ENCODE measurements around the gene DISP3. TPM values are rescaled to one million over a fixed set of nuclear protein-coding genes. Genes with fewer than 3 reads are reported as not detected.

Gene DISP3
- total RNA-seq, 3 donors from 2014 or later (not counting 1 experiment from before 2014, with no cell fraction given): 0.24 to 0.68 (median 0.60) TPM

DNA sequence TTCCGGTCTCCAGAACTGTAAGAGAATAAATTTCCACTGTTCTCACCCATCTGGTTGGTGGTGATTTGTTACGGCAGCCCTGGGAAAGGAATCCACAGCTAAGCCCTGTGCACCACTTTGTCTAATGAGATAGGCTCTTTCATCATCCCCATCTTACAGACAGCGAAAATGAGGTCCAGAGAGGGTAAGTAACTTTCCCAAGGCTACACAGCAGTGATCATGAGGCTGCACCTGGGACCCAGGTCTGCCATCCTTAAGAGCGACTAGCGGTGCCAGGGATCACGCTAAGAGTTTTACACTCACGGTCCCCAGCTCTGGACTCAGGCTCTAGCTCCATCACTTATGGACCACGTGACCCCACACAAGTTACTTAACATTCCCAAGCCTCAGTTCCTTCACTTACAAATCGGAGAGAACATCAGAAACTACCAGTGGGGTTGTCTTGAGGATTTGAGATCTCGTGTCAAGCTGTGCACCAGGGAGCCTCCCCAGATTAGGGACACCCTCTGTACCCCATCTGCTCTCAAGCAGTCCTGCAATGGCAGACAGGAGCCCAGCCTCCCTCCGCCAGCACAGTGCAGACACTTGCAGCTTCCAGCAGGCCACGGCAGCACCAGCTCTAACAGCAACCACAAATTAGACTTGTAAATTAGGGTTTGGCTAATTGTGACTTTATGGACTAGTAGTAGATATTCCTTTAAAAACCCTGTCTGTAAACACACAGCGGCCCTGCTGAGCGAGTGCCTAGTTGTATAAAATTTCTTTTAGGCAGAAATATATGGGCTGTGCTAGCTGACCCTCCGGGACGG is 87.3 kb downstream of the DISP3 start:
- Mint-ChIP-seq H3K4me1 (no peaks in the 10 kb centered on the region), H3K4me3 (no peak overlapping the region), H3K9me3 (no peaks in the 10 kb centered on the region), H3K36me3 (no peaks in the 10 kb centered on the region), H3K27me3 (ENCODE audit: low read depth in 2 of 2) (peaks cover 7 to 14% of the 10 kb centered on the region in 2 donors), H3K27ac (no peak overlapping the region)
- H3K4me1 ChIP-seq (ENCODE audit: control insufficient read depth, insufficient read depth, low read length): no peaks in the 10 kb centered on the region
- H3K9me3 ChIP-seq (ENCODE audit: control insufficient read depth, insufficient read depth, low read length): no peaks in the 10 kb centered on the region
- H3K27ac ChIP-seq (ENCODE audit: low read length): no peak overlapping the region
- TF ChIP-seq, protein P1, sequence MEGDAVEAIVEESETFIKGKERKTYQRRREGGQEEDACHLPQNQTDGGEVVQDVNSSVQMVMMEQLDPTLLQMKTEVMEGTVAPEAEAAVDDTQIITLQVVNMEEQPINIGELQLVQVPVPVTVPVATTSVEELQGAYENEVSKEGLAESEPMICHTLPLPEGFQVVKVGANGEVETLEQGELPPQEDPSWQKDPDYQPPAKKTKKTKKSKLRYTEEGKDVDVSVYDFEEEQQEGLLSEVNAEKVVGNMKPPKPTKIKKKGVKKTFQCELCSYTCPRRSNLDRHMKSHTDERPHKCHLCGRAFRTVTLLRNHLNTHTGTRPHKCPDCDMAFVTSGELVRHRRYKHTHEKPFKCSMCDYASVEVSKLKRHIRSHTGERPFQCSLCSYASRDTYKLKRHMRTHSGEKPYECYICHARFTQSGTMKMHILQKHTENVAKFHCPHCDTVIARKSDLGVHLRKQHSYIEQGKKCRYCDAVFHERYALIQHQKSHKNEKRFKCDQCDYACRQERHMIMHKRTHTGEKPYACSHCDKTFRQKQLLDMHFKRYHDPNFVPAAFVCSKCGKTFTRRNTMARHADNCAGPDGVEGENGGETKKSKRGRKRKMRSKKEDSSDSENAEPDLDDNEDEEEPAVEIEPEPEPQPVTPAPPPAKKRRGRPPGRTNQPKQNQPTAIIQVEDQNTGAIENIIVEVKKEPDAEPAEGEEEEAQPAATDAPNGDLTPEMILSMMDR (IDR thresholded peaks at IDR 0.05): no peak
- H3K36me3 ChIP-seq (ENCODE audit: control insufficient read depth, insufficient read depth, low read length): no peaks in the 10 kb centered on the region
- no peak overlapping the region for H3K4me3 ChIP-seq (ENCODE audit: low read length)
- 89% methylated on average over 13 of the region's 16 CpGs for WGBS (ENCODE audit: insufficient coverage)
- DNase-seq (no peak), ATAC-seq (no peak)
- intact Hi-C loops (cut with micrococcal nuclease): no loop called here
- peaks cover 2% of the 10 kb centered on the region for H3K27me3 ChIP-seq (ENCODE audit: control insufficient read depth, insufficient read depth, low read length)

DNA sequence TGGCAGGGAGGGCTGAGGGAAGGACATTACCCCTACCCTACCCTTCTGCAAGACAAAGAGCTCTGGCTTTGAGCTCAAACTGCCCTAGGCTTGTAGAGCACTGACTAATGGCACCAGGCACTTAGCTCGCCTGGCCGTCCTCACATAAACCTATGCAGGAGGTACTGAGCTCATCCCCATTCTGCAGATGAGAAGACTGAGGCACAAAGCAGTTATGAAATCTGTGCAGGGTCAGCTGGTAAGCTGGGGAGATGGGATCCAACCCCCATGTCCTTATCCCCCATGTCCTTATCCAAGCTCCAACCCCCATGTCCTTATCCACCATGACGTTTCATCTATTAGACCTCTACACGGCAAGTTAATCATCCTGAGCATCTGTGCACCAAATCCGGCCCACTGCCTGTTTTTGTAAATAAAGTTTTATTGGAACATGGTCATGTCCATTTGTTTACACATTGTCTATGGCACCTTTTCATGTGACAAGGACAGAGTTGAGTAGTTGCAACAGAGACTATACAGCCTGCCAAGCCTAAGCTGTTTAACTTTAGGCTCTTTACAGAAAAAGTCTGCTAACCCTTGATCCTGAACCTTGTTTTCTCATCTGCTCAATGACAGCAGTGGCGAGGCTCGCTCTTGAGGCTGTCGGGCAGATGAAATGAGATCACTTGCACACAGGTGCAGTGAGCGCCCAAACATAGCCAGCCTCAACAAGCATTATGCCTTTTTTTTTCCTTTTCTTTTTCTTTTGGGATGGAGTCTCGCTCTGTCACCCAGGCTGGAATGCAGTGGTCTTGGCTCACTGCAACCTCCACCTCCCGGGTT is 88.5 kb downstream of the DISP3 start:
- 91% methylated on average over 11 of the region's 11 CpGs for WGBS (ENCODE audit: insufficient coverage)
- ATAC-seq (no peak), DNase-seq (no peak)
- Mint-ChIP-seq H3K27ac (no peak overlapping the region), H3K4me1 (no peaks in the 10 kb centered on the region), H3K9me3 (no peaks in the 10 kb centered on the region), H3K4me3 (no peak overlapping the region), H3K36me3 (no peaks in the 10 kb centered on the region), H3K27me3 (ENCODE audit: low read depth in 2 of 2) (peaks cover 7 to 8% of the 10 kb centered on the region in 2 donors)
- TF ChIP-seq, protein P1 (IDR thresholded peaks at IDR 0.05): no peak
- Histone ChIP-seq H3K27ac (ENCODE audit: low read length) (no peak overlapping the region), H3K9me3 (ENCODE audit: control insufficient read depth, insufficient read depth, low read length) (no peaks in the 10 kb centered on the region), H3K27me3 (ENCODE audit: control insufficient read depth, insufficient read depth, low read length) (peaks cover 2% of the 10 kb centered on the region), H3K4me1 (ENCODE audit: control insufficient read depth, insufficient read depth, low read length) (no peaks in the 10 kb centered on the region), H3K4me3 (ENCODE audit: low read length) (no peak overlapping the region), H3K36me3 (ENCODE audit: control insufficient read depth, insufficient read depth, low read length) (no peaks in the 10 kb centered on the region)
- intact Hi-C loops (cut with micrococcal nuclease): no loop called here

DNA sequence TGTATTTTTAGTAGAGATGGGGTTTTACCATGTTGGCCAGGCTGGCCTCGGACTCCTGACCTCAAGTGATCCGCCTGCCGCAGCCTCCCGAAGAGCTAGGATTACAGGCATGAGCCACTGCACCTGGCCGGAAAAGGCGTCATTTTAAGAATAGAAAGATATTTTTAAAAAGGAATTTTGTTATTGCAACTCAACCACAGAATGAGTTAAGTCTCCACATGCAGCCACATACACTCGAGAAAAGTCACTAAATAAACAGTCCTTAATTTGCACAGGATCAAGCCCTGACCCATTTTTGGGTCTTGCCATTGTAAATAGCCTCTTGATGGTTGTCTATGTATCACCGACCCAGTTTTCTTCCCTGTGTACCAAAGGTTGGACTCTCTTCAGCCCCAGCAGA is 89.7 kb downstream of the DISP3 start:
- no peaks in the 10 kb centered on the region for H3K27me3 ChIP-seq (ENCODE audit: control insufficient read depth, insufficient read depth, low read length)

More for the DNA sequence above, 89.7 kb downstream of the DISP3 start:
- DNase-seq (no peak), ATAC-seq (no peak)
- no peaks in the 10 kb centered on the region for H3K4me1 ChIP-seq (ENCODE audit: control insufficient read depth, insufficient read depth, low read length)
- Mint-ChIP-seq H3K9me3 (no peaks in the 10 kb centered on the region), H3K27me3 (ENCODE audit: low read depth in 2 of 2) (peaks cover 5 to 7% of the 10 kb centered on the region in 2 donors), H3K4me3 (no peak overlapping the region), H3K27ac (no peak overlapping the region), H3K36me3 (no peaks in the 10 kb centered on the region), H3K4me1 (no peaks in the 10 kb centered on the region)
- no peaks in the 10 kb centered on the region for H3K36me3 ChIP-seq (ENCODE audit: control insufficient read depth, insufficient read depth, low read length)
- no peak overlapping the region for H3K27ac ChIP-seq (ENCODE audit: low read length)
- 92% methylated on average over 8 of the region's 8 CpGs for WGBS (ENCODE audit: insufficient coverage)
- TF ChIP-seq, protein P1 (IDR thresholded peaks at IDR 0.05): no peak
- H3K4me3 ChIP-seq (ENCODE audit: low read length): no peak overlapping the region
- no peaks in the 10 kb centered on the region for H3K9me3 ChIP-seq (ENCODE audit: control insufficient read depth, insufficient read depth, low read length)
- intact Hi-C loops (cut with micrococcal nuclease): no loop called here

Data from natural killer cell (primary cell).